ENCODE measurements around the gene OR5V1. TPM values are rescaled to one million over a fixed set of nuclear protein-coding genes. Genes with fewer than 3 reads are reported as not detected.
"Not testable (repeated sequence)": the region's sequence is repeated elsewhere in the genome, so short reads cannot be mapped to it uniquely, and the experiment has no call there.

The OR5V1 gene
- total and polyA plus RNA-seq, 2 experiments from 2014 or later = not detected

GRCh38 chr6:29325777-29326176 lies 42.9 kb downstream of the OR5V1 start (continued):
- TF ChIP-seq, protein P1, sequence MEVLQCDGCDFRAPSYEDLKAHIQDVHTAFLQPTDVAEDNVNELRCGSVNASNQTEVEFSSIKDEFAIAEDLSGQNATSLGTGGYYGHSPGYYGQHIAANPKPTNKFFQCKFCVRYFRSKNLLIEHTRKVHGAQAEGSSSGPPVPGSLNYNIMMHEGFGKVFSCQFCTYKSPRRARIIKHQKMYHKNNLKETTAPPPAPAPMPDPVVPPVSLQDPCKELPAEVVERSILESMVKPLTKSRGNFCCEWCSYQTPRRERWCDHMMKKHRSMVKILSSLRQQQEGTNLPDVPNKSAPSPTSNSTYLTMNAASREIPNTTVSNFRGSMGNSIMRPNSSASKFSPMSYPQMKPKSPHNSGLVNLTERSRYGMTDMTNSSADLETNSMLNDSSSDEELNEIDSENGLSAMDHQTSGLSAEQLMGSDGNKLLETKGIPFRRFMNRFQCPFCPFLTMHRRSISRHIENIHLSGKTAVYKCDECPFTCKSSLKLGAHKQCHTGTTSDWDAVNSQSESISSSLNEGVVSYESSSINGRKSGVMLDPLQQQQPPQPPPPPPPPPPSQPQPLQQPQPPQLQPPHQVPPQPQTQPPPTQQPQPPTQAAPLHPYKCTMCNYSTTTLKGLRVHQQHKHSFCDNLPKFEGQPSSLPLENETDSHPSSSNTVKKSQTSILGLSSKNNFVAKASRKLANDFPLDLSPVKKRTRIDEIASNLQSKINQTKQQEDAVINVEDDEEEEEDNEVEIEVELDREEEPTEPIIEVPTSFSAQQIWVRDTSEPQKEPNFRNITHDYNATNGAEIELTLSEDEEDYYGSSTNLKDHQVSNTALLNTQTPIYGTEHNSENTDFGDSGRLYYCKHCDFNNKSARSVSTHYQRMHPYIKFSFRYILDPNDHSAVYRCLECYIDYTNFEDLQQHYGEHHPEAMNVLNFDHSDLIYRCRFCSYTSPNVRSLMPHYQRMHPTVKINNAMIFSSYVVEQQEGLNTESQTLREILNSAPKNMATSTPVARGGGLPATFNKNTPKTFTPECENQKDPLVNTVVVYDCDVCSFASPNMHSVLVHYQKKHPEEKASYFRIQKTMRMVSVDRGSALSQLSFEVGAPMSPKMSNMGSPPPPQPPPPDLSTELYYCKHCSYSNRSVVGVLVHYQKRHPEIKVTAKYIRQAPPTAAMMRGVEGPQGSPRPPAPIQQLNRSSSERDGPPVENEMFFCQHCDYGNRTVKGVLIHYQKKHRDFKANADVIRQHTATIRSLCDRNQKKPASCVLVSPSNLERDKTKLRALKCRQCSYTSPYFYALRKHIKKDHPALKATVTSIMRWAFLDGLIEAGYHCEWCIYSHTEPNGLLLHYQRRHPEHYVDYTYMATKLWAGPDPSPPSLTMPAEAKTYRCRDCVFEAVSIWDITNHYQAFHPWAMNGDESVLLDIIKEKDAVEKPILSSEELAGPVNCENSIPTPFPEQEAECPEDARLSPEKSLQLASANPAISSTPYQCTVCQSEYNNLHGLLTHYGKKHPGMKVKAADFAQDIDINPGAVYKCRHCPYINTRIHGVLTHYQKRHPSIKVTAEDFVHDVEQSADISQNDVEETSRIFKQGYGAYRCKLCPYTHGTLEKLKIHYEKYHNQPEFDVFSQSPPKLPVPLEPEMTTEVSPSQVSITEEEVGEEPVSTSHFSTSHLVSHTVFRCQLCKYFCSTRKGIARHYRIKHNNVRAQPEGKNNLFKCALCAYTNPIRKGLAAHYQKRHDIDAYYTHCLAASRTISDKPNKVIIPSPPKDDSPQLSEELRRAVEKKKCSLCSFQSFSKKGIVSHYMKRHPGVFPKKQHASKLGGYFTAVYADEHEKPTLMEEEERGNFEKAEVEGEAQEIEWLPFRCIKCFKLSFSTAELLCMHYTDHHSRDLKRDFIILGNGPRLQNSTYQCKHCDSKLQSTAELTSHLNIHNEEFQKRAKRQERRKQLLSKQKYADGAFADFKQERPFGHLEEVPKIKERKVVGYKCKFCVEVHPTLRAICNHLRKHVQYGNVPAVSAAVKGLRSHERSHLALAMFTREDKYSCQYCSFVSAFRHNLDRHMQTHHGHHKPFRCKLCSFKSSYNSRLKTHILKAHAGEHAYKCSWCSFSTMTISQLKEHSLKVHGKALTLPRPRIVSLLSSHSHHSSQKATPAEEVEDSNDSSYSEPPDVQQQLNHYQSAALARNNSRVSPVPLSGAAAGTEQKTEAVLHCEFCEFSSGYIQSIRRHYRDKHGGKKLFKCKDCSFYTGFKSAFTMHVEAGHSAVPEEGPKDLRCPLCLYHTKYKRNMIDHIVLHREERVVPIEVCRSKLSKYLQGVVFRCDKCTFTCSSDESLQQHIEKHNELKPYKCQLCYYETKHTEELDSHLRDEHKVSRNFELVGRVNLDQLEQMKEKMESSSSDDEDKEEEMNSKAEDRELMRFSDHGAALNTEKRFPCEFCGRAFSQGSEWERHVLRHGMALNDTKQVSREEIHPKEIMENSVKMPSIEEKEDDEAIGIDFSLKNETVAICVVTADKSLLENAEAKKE (CRISPR knock-in tag; IDR thresholded peaks at IDR 0.05) = no peak
- no peak for TF ChIP-seq POLR2AphosphoS5 (IDR thresholded peaks at IDR 0.05; ENCODE audit: low read depth)
- no peak for TF ChIP-seq ZNF331 (CRISPR knock-in tag; IDR thresholded peaks at IDR 0.05; ENCODE audit: low read depth)
- TF ChIP-seq EZH2phosphoT487 (IDR thresholded peaks at IDR 0.05; ENCODE audit: unreplicated experiment) = no peak
- TF ChIP-seq JUNB (IDR thresholded peaks at IDR 0.05; ENCODE audit: unreplicated experiment) = no peak

DNA sequence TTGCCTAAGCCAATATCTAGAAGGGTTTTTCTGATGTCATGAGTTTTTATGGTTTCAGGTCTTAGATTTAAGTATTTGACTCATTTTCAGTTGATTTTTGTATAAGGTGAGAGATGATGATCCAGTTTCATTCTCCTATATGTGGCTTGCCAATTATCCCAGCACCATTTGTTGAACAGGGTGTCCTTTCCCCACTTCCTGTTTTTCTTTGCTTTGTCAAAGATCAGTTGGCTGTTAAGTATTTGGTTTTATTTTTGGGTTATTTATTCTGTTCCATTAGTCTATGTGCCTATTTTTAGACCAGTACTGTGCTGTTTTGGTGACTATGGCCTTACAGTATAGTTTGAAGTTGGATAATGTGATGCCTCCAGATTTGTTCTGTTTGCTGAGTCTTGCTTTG lies 45.3 kb downstream of the OR5V1 start:
- H3K27ac Mint-ChIP-seq; H3K9me2 ChIP-seq (ENCODE audit: insufficient read depth); H4K20me1 ChIP-seq (replicated peaks; ENCODE audit: insufficient read depth); DNase-seq (ENCODE audit: low spot score); H3K27me3 Mint-ChIP-seq (ENCODE audit: insufficient read depth, low read depth, poor library complexity); H3K4me3 ChIP-seq; H3K4me2 ChIP-seq; H3K36me3 Mint-ChIP-seq (ENCODE audit: low read depth); H3K79me2 ChIP-seq (replicated peaks; ENCODE audit: insufficient read depth); H3F3A ChIP-seq (replicated peaks; ENCODE audit: low read depth); H3K4me1 Mint-ChIP-seq; ATAC-seq; H3K36me3 ChIP-seq (ENCODE audit: insufficient read depth); H3K9me3 Mint-ChIP-seq; H3K4me3 Mint-ChIP-seq; H3K27me3 ChIP-seq (ENCODE audit: insufficient read depth); H3K27ac ChIP-seq (ENCODE audit: low read depth); H3K4me1 ChIP-seq (ENCODE audit: insufficient read depth): not testable (repeated sequence)
- 0 out of 2 replicates have a peak overlapping the region, but pooled peaks have one; percentile 36 for H2AFZ ChIP-seq

GRCh38 chr6:29319931-29320330 lies 48.7 kb downstream of the OR5V1 start:
- no peak overlapping the region for H3K27ac ChIP-seq (ENCODE audit: low read depth)
- H3F3A ChIP-seq (replicated peaks; ENCODE audit: low read depth) = no peaks in the 10 kb centered on the region
- Mint-ChIP-seq H3K27me3 (ENCODE audit: insufficient read depth, low read depth, poor library complexity) (no peaks in the 10 kb centered on the region), H3K4me1 (no peaks in the 10 kb centered on the region), H3K27ac (no peak overlapping the region), H3K9me3 (no peaks in the 10 kb centered on the region), H3K36me3 (ENCODE audit: low read depth) (no peaks in the 10 kb centered on the region), H3K4me3 (no peak overlapping the region)
- no peaks in the 10 kb centered on the region for H3K9me2 ChIP-seq (ENCODE audit: insufficient read depth)
- no peaks in the 10 kb centered on the region for H3K79me2 ChIP-seq (replicated peaks; ENCODE audit: insufficient read depth)
- H3K4me2 ChIP-seq = no peak overlapping the region
- DNase-seq (ENCODE audit: low spot score) (no peak), ATAC-seq (no peak)
- no peak overlapping the region for H2AFZ ChIP-seq
- H3K4me3 ChIP-seq = no peak overlapping the region
- no peaks in the 10 kb centered on the region for H3K27me3 ChIP-seq (ENCODE audit: insufficient read depth)
- no peaks in the 10 kb centered on the region for H3K4me1 ChIP-seq (ENCODE audit: insufficient read depth)
- no peaks in the 10 kb centered on the region for H4K20me1 ChIP-seq (replicated peaks; ENCODE audit: insufficient read depth)
- no peaks in the 10 kb centered on the region for H3K36me3 ChIP-seq (ENCODE audit: insufficient read depth)
- TF ChIP-seq, protein P2, sequence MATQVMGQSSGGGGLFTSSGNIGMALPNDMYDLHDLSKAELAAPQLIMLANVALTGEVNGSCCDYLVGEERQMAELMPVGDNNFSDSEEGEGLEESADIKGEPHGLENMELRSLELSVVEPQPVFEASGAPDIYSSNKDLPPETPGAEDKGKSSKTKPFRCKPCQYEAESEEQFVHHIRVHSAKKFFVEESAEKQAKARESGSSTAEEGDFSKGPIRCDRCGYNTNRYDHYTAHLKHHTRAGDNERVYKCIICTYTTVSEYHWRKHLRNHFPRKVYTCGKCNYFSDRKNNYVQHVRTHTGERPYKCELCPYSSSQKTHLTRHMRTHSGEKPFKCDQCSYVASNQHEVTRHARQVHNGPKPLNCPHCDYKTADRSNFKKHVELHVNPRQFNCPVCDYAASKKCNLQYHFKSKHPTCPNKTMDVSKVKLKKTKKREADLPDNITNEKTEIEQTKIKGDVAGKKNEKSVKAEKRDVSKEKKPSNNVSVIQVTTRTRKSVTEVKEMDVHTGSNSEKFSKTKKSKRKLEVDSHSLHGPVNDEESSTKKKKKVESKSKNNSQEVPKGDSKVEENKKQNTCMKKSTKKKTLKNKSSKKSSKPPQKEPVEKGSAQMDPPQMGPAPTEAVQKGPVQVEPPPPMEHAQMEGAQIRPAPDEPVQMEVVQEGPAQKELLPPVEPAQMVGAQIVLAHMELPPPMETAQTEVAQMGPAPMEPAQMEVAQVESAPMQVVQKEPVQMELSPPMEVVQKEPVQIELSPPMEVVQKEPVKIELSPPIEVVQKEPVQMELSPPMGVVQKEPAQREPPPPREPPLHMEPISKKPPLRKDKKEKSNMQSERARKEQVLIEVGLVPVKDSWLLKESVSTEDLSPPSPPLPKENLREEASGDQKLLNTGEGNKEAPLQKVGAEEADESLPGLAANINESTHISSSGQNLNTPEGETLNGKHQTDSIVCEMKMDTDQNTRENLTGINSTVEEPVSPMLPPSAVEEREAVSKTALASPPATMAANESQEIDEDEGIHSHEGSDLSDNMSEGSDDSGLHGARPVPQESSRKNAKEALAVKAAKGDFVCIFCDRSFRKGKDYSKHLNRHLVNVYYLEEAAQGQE (IDR thresholded peaks at IDR 0.05; ENCODE audit: unreplicated experiment) = no peak
- no peak for TF ChIP-seq CREB1 (CRISPR knock-in tag; IDR thresholded peaks at IDR 0.05; ENCODE audit: low read depth)
- no peak for TF ChIP-seq CTCF (conservative IDR thresholded peaks at IDR 0.05; ENCODE audit: low read depth in 2 of 2)
- no peak for TF ChIP-seq JUNB (IDR thresholded peaks at IDR 0.05; ENCODE audit: unreplicated experiment)
- no peak for TF ChIP-seq EZH2 (IDR thresholded peaks at IDR 0.05; ENCODE audit: low read depth, unreplicated experiment)
- no peak for TF ChIP-seq ZNF331 (CRISPR knock-in tag; IDR thresholded peaks at IDR 0.05; ENCODE audit: low read depth)
